SK-N-MC (cell line): ENCODE results near the gene CASP10.

Experiments
- EZH2 ChIP-seq: fragments of 200-600 bp; sonication (generic); IDR thresholded peaks from one replicate; pipeline ENCODE4 v1.6.1; 2017; ENCODE audit warnings: antibody characterized with exemption
- POLR2AphosphoS5 ChIP-seq: IDR thresholded peaks from 2 replicates; pipeline ENCODE4 v1.6.1; 2012; ENCODE audit warnings: mild to moderate bottlenecking, low read depth, low read length, borderline replicate concordance

- no peak for TF ChIP-seq EZH2
- TF ChIP-seq POLR2AphosphoS5, result no peak
Measured at GRCh38 chr2:201174687-201175086, 8.3 kb upstream of the CASP10 start.
